Gastrocnemius medialis (tissue), 4 donors: ENCODE data around the gene WNT7A.

Experiments used
- CTCF ChIP-seq, 5 experiments: fragments of 450-650 bp in 3 of 5; fragments of 200-600 bp in 2 of 5; sonication (generic) in 2 of 5; IDR thresholded peaks in 4 of 5; conservative IDR thresholded peaks in 1 of 5; 1 replicate in 4 of 5; 2 replicates in 1 of 5; pipeline ENCODE4 v1.5.1; 2016 to 2019; ENCODE audit warnings: antibody characterized with exemption in 5 of 5, mild to moderate bottlenecking in 3 of 5, moderate library complexity in 3 of 5
- POLR2A ChIP-seq, 2 donors: fragments of 450-650 bp; IDR thresholded peaks; one replicate each; pipeline ENCODE4 v1.6.1; 2017; ENCODE audit warnings: antibody characterized with exemption in 2 of 2, mild to moderate bottlenecking in 2 of 2, moderate library complexity in 2 of 2

GRCh38 chr3:13891492-13892073 lies 11.7 kb upstream of the WNT7A start:
- TF ChIP-seq CTCF (IDR thresholded peaks at IDR 0.05 in 4 of 5, conservative IDR thresholded peaks at IDR 0.05 in 1 of 5) (no peak), POLR2A (IDR thresholded peaks at IDR 0.05) (no peak)
